Measurements from ENCODE around the gene AHNAK. TPM values are rescaled to one million over a fixed set of nuclear protein-coding genes. Genes with fewer than 3 reads are reported as not detected.

AHNAK gene
- total RNA-seq, 3 donors from 2014 or later (not counting 1 experiment from before 2014, with no cell fraction given) = 623 to 740 (median 677) TPM

- DNase-seq (no peak), ATAC-seq (no peak)
- Histone ChIP-seq H3K27me3 (ENCODE audit: control insufficient read depth, insufficient read depth, low read length) (no peaks in the 10 kb centered on the region), H3K36me3 (ENCODE audit: control insufficient read depth, insufficient read depth, low read length) (no peaks in the 10 kb centered on the region), H3K9me3 (ENCODE audit: control insufficient read depth, insufficient read depth, low read length) (no peaks in the 10 kb centered on the region), H3K4me1 (ENCODE audit: control insufficient read depth, insufficient read depth, low read length) (peaks cover 28% of the 10 kb centered on the region), H3K27ac (ENCODE audit: low read length) (peak overlapping the region; percentile 56), H3K4me3 (ENCODE audit: low read length) (no peak overlapping the region)
- intact Hi-C loops (cut with micrococcal nuclease) = no loop called here
- TF ChIP-seq, protein P1, sequence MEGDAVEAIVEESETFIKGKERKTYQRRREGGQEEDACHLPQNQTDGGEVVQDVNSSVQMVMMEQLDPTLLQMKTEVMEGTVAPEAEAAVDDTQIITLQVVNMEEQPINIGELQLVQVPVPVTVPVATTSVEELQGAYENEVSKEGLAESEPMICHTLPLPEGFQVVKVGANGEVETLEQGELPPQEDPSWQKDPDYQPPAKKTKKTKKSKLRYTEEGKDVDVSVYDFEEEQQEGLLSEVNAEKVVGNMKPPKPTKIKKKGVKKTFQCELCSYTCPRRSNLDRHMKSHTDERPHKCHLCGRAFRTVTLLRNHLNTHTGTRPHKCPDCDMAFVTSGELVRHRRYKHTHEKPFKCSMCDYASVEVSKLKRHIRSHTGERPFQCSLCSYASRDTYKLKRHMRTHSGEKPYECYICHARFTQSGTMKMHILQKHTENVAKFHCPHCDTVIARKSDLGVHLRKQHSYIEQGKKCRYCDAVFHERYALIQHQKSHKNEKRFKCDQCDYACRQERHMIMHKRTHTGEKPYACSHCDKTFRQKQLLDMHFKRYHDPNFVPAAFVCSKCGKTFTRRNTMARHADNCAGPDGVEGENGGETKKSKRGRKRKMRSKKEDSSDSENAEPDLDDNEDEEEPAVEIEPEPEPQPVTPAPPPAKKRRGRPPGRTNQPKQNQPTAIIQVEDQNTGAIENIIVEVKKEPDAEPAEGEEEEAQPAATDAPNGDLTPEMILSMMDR (IDR thresholded peaks at IDR 0.05) = no peak
- no peaks in the 10 kb centered on the region for H3K9me3 Mint-ChIP-seq
- H3K36me3 Mint-ChIP-seq = no peaks in the 10 kb centered on the region
- peak overlapping the region; percentile 82 for H3K4me3 Mint-ChIP-seq
- 82% methylated on average over 13 of the region's 17 CpGs for WGBS (ENCODE audit: insufficient coverage)
- peaks cover 14 to 16% of the 10 kb centered on the region in 2 donors for H3K4me1 Mint-ChIP-seq
- H3K27ac Mint-ChIP-seq = peak overlapping the region in 1 of 2 donors; percentile 51
- H3K27me3 Mint-ChIP-seq (ENCODE audit: low read depth in 2 of 2) = peaks cover 17 to 22% of the 10 kb centered on the region in 2 donors
Measured at GRCh38 chr11:62443390-62444235, 103.0 kb downstream of the AHNAK start.

- no peaks in the 10 kb centered on the region for H3K9me3 ChIP-seq (ENCODE audit: control insufficient read depth, insufficient read depth, low read length)
- H3K4me3 ChIP-seq (ENCODE audit: low read length) = no peak overlapping the region
- intact Hi-C loops (cut with micrococcal nuclease) = no loop called here
- H3K36me3 ChIP-seq (ENCODE audit: control insufficient read depth, insufficient read depth, low read length) = no peaks in the 10 kb centered on the region
- no peaks in the 10 kb centered on the region for H3K27me3 ChIP-seq (ENCODE audit: control insufficient read depth, insufficient read depth, low read length)
- Mint-ChIP-seq H3K4me3 (no peak overlapping the region), H3K36me3 (no peaks in the 10 kb centered on the region), H3K9me3 (no peaks in the 10 kb centered on the region), H3K27me3 (ENCODE audit: low read depth in 2 of 2) (peaks cover 6 to 7% of the 10 kb centered on the region in 2 donors), H3K27ac (no peak overlapping the region), H3K4me1 (peaks cover 21 to 23% of the 10 kb centered on the region in 2 donors)
- DNase-seq (no peak), ATAC-seq (no peak)
- TF ChIP-seq, protein P1 (IDR thresholded peaks at IDR 0.05) = no peak
- H3K4me1 ChIP-seq (ENCODE audit: control insufficient read depth, insufficient read depth, low read length) = peaks cover 24% of the 10 kb centered on the region
- H3K27ac ChIP-seq (ENCODE audit: low read length) = no peak overlapping the region
- WGBS (ENCODE audit: insufficient coverage) = 71% methylated on average over 20 of the region's 23 CpGs
Measured at GRCh38 chr11:62439785-62440602, 106.6 kb downstream of the AHNAK start.

DNA sequence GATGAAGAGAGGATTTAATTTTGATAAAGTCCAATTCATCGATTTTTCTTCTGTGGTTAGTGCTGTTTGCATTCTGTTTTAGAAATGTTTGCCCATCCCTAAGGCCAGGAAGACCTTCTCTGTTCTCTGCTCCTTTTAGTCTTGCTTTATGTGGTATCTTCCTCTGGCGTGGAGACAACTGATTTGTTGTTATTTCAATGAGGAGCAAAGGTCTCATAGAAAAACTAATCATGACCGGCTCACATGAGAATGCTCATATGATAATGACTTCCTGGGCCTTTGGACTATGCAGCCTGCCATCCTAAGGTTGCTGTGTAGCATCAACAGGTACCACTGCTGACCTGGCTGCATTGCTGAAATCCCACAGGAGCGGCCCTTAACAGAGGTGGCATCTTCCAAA, 108.0 kb downstream of the AHNAK start:
- ATAC-seq = no peak
- TF ChIP-seq, protein P1 (IDR thresholded peaks at IDR 0.05) = no peak

More for the DNA sequence above, 108.0 kb downstream of the AHNAK start:
- no peaks in the 10 kb centered on the region for H3K9me3 ChIP-seq (ENCODE audit: control insufficient read depth, insufficient read depth, low read length)
- intact Hi-C loops (cut with micrococcal nuclease) = no loop called here
- H3K4me1 Mint-ChIP-seq = peaks cover 16 to 17% of the 10 kb centered on the region in 2 donors
- H3K27me3 Mint-ChIP-seq (ENCODE audit: low read depth in 2 of 2) = no peaks in the 10 kb centered on the region
- no peaks in the 10 kb centered on the region for H3K27me3 ChIP-seq (ENCODE audit: control insufficient read depth, insufficient read depth, low read length)
- H3K9me3 Mint-ChIP-seq = no peaks in the 10 kb centered on the region
- H3K4me3 ChIP-seq (ENCODE audit: low read length) = no peak overlapping the region
- H3K4me3 Mint-ChIP-seq = no peak overlapping the region
- DNase-seq = no peak
- no peak overlapping the region for H3K27ac Mint-ChIP-seq
- H3K36me3 Mint-ChIP-seq = no peaks in the 10 kb centered on the region
- no peak overlapping the region for H3K27ac ChIP-seq (ENCODE audit: low read length)
- 95% methylated on average over 4 of the region's 4 CpGs for WGBS (ENCODE audit: insufficient coverage)
- peaks cover 16% of the 10 kb centered on the region for H3K4me1 ChIP-seq (ENCODE audit: control insufficient read depth, insufficient read depth, low read length)
- H3K36me3 ChIP-seq (ENCODE audit: control insufficient read depth, insufficient read depth, low read length) = no peaks in the 10 kb centered on the region
